Measurements from ENCODE around the gene PLA2G15.

PLA2G15 gene

GRCh38 chr16:68255712-68256111, 10.5 kb downstream of the PLA2G15 start:
- no peak for DNase-seq

GRCh38 chr16:68257251-68257905, 12.2 kb downstream of the PLA2G15 start:
- DNase-seq: no peak

GRCh38 chr16:68257906-68258800, 13.0 kb downstream of the PLA2G15 start:
- peak; percentile 45 for DNase-seq

- DNase-seq: no peak
Measured at GRCh38 chr16:68259007-68259825, 14.0 kb downstream of the PLA2G15 start.

GRCh38 chr16:68263559-68264127, 18.5 kb downstream of the PLA2G15 start:
- no peak for DNase-seq

- peak; percentile 83 for DNase-seq
Measured at GRCh38 chr16:68264128-68265077, 19.2 kb downstream of the PLA2G15 start, which contains the start of gene SLC7A6. Gene SLC7A6, plus strand, starts transcription at chr16:68264526. Its CDS starts 10,201 bp downstream, at chr16:68274727.

- DNase-seq: peak; percentile 79
Measured at GRCh38 chr16:68265078-68265920, 20.1 kb downstream of the PLA2G15 start.

- DNase-seq: no peak
Measured at GRCh38 chr16:68267612-68268405, 22.6 kb downstream of the PLA2G15 start.

- no peak for DNase-seq
Measured at GRCh38 chr16:68269793-68270192, 24.6 kb downstream of the PLA2G15 start.

- no peak for DNase-seq
Measured at GRCh38 chr16:68270353-68270752, 25.2 kb downstream of the PLA2G15 start.

GRCh38 chr16:68272507-68273209, 27.5 kb downstream of the PLA2G15 start:
- no peak for DNase-seq

GRCh38 chr16:68273459-68273858, 28.3 kb downstream of the PLA2G15 start:
- no peak for DNase-seq

GRCh38 chr16:68273896-68274295, 28.7 kb downstream of the PLA2G15 start:
- no peak for DNase-seq

- DNase-seq: no peak
Measured at GRCh38 chr16:68274441-68274840, 29.3 kb downstream of the PLA2G15 start.

GRCh38 chr16:68275611-68276191, 30.5 kb downstream of the PLA2G15 start:
- DNase-seq: no peak

GRCh38 chr16:68276223-68276622, 31.1 kb downstream of the PLA2G15 start:
- no peak for DNase-seq

GRCh38 chr16:68279726-68280558, 34.8 kb downstream of the PLA2G15 start:
- DNase-seq: no peak
